GM19324 (cell line): ENCODE data around the gene SAA4.
"Not testable (repeated sequence)": the region's sequence is repeated elsewhere in the genome, so short reads cannot be mapped to it uniquely, and the experiment has no call there.

Experiments used
- ATAC-seq: cut with Tn5 transposase; IDR thresholded peaks from one replicate; pipeline ENCODE4 v1.9.1; 2021; ENCODE audit warnings: mild to moderate bottlenecking, moderate library complexity; ENCODE audit not compliant: unreplicated experiment, low FRiP score

SAA4 gene

GRCh38 chr11:18196532-18196931 is 40.1 kb downstream of the SAA4 start:
- no peak for ATAC-seq

- no peak for ATAC-seq
Observed at GRCh38 chr11:18193010-18193409, 43.6 kb downstream of the SAA4 start.

- ATAC-seq, result no peak
Observed at GRCh38 chr11:18191376-18191775, 45.2 kb downstream of the SAA4 start.

GRCh38 chr11:18189476-18190245 is 46.9 kb downstream of the SAA4 start:
- not testable (repeated sequence) for ATAC-seq

GRCh38 chr11:18188796-18189195 is 47.8 kb downstream of the SAA4 start:
- no peak for ATAC-seq
